K562 treated with DMSO at 1 percent for 48 hours (cell line): ENCODE data around the gene SVOPL. TPM values are rescaled to one million over a fixed set of nuclear protein-coding genes. Genes with fewer than 3 reads are reported as not detected.

Experiments used
- total RNA-seq: library from RNA; unstranded; fragments of 300-600 nt; gene quantifications from 2 replicates; pipeline ENCODE4 v1.2.3, GENCODE V29; 2022; ENCODE audit warnings: low replicate concordance; ENCODE audit errors: extremely low read depth

Gene SVOPL
- not detected in 2 replicates for total RNA-seq

GRCh38 chr7:138700857-138701536 lies at the start of gene SVOPL:
Gene SVOPL (minus strand): TSS chr7:138701362. CDS start chr7:138679045, 22,317 bp downstream.

Other genes with a start within 250 kb of the SVOPL start
- not detected in 2 replicates for gene TRIM24, start 241.1 kb downstream of the SVOPL start, total RNA-seq
- gene TMEM213, start 96.6 kb upstream of the SVOPL start, total RNA-seq, result not detected in 2 replicates
- gene ATP6V0A4, start 96.8 kb upstream of the SVOPL start, total RNA-seq, result not detected in 2 replicates